Hematopoietic multipotent progenitor cell (in vitro differentiated cells): Measurements from ENCODE around the gene KLHL6. TPM values are rescaled to one million over a fixed set of nuclear protein-coding genes. Genes with fewer than 3 reads are reported as not detected.
A peak's percentile ranks its signal among the peaks of the same experiment; 100 is the strongest.
"Not testable (repeated sequence)": the region's sequence is repeated elsewhere in the genome, so short reads cannot be mapped to it uniquely, and the experiment has no call there.

Experiments used
- DNase-seq, 3 donors: peaks; one replicate each; pipeline ENCODE4 v3.0.0-alpha.2; 2011 to 2015; ENCODE audit warnings: low read depth in 2 of 3, low spot score in 2 of 3
- total RNA-seq: library from RNA; depleted of rRNA; stranded (reverse); fragments of >200 nt; gene quantifications from one replicate; pipeline ENCODE4 v1.2.3, GENCODE V29; 2012

The KLHL6 gene
- total RNA-seq, 1 donor, result 65.2 TPM

DNA sequence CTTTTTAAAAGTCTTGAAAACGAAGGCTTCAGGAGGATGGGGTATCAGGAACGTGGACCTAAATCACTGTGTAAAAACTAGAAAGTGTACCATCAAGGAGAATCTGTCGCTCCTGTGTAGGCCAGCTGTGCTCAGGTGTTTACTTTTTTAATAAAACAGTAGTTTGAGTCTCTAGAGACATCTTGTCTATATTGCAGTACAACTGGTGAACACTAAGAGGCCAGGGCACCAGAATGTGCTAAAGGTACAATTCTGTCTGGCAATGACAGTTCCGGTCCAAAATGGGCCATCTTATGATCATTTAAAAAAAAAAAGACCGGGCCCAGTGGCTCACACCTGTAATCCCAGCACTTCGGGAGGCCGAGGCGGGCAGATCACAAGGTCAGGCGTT is 65.3 kb downstream of the KLHL6 start:
- DNase-seq, result no peak

DNA sequence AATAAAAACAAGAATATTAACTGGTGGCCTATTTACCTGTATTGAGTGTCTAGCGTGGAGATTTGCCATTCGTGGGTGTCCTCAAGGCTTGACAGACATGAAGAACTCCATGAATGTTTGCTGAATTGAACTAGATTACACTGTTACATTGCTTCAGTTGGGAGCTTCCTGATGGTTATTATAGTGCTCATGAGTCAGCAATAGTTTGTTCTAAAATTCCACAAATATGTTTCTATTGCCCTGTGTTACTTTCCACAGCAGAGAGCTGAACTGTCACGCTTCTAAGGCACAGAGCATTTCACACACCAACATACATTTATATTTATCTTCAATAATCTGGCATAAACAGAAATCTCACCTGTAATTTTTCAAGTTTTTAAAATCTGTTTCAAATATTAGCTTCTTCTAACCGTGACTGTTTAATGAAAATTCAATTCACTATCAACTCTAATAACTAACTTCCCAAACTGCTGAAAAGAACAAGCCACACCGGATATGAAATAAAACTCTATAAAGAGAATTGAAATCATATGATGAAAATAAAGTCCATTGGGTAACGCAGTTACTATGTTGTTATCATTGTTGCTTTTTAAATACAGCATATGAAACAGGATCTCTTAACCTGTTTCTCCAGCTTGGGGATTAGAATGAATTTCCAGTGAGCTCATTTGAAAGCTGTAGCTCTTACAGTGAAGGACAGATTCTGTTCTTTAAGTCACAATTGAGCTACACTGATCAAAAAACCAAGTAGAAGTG is 65.9 kb downstream of the KLHL6 start:
- DNase-seq, result no peak

DNA sequence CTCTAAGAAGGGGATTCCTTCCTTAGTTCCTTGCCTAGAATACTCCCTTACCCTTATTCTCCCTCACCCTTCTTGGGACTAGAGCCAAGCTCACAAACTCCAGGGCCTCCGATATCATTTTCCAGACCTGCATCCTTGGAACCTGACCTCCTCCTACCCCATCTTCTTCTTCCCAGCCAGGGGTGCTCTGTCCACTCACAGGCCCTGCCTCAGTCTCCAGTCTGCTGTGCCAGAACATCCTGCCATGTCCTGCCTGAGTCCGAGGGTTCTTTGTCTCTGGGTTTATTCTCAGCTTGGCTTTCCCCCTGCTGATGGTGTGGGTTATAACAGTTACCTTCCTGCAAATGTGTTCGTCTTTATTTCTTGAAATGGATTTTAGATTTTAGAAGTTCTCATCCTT is 67.2 kb downstream of the KLHL6 start:
- DNase-seq, result no peak

DNA sequence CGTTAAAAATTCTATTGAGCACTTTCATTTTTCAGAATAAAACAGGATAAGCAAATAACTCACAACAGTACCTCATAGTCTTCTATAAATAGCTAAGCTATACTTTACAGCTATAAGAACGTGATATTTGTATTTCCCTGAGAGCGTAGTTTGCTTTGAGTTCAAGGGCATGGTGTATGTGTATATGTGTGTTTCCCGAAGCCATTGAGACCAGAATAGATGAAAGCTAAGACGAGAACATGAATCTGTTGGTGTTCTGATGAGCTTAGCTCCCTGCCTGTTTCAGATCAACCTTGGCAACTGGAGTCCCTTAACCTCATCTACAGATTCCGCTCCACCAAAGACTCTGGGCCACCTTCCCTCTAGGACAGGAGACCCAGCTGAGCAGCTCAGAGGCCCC is 67.6 kb downstream of the KLHL6 start:
- no peak for DNase-seq

DNA sequence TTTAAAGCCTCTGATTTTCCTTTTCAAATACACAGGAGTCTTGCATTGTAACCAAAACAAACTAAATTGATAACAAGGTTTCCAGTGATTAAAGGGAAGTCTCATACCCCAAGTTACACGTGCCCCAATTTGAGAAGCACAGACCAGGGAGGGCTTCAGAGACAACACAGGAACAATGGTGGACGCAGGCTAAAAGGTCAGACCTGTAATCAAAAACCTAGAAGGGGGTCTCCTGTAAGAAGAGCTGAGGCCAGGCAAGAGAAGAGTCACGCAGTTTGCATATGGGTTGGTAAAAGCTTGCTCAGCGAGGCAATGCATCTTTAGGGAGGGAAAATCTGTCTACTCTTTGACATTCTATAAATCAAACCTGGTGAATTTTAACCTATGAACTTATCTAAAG is 68.5 kb downstream of the KLHL6 start:
- DNase-seq, result no peak

DNA sequence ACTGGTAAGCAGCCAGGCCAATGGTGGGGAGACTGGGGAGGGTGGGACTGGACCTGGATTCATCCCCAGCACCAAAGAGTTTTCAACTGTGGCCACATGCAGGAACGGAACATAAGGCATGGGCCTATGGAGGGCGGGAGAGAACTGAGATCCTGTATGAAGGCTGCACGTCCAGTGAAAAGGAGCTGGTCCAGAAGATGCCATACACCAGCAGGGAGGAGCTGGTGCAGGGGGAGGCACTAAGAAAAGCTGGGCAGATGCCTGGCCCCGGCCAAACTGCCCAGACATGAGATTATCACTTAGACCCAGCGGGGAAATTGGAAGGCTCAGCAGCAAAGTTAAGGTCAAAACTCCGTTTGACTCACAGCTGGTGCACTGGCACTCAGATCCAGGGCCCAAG is 69.0 kb downstream of the KLHL6 start:
- DNase-seq, result no peak

DNA sequence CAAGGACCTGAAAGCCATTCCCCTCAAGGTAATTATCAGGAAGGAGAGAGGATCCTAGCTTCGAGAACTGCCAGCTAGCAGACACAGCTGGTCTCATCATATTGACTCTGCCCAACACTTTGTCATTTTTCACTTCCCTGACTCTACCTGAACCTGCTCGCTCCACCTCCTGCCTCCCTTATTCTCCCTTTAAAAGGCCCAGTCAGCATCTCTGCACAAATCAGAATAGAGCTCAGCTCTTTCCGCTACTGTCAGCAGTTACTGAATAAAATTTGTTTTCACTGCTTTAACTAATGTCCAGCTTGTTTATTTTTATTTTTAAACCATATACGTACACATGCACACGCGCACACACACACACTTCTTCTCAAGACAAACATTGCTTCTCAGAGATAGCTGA is 69.9 kb downstream of the KLHL6 start:
- no peak for DNase-seq

DNA sequence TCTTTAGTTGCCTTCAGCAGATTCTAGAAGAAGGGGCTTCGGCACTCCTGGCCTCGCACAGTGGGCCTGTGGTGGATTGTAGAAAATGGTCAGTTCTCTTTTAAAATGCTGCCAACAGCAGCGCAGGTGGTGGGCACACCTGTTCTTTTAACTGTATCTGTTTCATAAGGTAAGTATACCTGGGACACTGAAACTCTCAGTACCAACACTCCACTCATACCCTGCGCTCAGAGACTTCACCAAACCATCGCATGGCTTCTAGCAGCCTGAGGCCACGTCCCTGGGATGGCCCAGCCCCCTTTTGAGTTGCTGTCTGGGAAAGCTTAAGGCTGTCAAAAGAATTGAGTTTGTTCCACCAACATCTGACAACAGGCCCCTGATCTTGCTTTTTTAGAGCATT is 70.4 kb downstream of the KLHL6 start:
- no peak for DNase-seq

DNA sequence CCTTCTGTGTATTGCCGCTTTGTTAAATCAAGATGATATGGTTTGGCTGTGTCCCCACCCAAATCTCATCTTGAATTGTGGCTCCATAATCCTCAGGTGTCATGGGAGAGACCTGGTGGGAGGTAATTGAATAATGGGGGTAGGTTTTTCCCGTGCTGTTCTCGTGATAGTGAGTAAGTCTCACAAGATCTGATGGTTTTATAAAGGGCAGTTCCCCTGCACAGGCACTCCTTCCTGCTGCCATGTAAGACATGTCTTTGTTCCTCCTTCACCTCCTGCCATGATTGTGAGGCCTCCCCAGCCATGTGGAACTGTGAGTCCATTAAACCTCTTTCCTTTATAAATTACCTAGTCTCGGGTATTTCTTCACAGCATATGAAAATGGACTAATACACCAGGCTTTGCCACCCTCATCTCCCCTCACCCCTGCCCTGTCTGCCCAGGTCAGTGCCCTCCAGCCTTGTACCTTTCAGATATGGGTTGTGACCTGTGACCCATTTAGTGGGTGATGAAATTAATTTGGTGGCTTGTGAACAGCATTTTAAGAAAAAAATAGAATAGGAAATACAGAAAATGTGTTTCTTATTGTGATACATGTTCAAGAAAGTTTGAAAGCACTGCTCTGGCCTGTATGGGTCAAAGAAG is 71.0 kb downstream of the KLHL6 start:
- no peak for DNase-seq

DNA sequence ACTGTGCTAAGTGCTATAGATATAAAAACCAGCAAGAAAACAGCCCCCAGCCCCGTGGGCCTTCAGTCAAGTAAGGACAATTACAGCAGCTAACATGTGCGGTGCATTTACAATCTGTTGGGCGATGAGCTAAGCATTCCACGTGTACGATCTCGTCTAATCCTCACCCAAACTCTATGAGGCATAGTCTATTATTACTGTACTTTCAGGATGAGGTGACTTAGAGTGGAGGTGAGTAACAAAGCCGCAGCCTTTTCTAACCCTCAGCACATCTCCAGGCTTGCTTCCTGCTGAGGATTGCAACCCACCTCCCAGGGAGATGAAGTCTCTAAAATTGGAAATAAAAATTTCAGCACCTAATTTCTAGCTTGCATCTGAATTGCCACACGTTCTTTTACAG is 73.9 kb downstream of the KLHL6 start:
- DNase-seq, result no peak

DNA sequence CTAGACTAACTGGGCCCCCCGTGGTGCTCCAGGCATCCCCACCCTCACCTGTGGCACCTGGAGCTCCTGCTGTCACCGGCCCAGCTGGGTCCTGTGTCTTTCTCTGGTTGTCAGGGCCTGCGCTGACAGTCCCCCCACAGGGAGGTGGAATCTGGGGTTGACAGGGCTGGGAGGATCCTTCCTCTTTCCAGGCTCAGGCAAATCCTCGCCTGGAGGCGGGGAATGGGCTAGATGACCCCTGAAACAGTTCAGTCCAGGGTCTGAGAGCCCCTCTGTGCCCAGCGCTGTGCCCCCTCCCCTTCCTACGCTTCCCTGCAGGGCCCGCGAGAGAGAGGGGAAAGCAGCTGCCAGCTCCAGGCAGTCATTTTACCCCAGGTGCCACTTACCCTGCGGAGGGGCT is 77.0 kb downstream of the KLHL6 start:
- no peak for DNase-seq

DNA sequence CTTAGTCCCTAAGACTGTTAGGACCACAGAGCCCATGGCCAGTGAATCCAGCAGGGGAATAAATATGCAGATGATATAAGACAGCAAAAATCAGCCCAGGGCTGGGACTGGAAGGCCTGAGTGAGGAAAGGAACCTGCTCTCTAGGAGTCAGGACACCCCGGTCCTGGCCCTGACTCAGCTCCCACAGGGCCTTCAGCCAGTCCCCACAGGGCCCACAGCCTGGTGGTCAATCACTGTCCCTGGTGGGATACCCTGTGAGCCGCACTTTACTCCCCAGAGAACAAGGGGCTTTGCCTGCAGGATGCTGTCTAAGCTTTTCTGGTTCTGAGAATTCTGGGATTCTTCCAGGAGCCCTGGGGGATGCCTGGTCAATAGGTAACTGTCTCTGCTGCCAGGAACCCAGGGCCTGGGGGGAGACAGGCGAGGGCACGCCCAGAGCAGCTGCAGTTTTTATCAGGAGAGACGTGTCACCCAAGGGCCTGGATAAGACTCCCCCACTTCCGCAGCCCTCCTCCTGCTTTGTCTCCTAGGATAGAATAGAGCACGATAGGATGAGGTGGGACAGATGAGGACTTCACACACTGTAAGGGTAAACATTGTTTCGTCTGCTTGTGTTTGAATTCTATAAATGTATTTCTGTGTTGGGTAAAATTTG is 77.6 kb downstream of the KLHL6 start:
- no peak for DNase-seq

DNA sequence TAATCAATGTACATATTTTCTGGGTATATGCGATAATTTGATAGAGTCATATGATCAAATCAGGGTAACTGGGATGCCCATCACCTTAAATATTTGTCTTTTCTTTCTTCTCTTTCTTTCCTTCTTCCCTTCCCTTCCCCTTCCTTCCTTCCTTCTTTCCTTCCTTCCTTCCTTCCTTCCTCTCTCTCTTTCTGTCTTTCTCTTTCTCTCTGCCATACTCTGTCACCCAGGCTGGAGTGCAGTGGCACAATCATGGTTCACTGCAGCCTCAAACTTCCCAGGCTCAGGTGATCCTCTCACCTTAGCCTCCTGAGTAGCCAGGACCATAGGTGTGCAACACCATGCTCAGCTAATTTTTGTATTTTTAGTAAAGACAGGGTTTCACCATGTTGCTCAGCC is 79.7 kb downstream of the KLHL6 start:
- DNase-seq, result not testable (repeated sequence)

DNA sequence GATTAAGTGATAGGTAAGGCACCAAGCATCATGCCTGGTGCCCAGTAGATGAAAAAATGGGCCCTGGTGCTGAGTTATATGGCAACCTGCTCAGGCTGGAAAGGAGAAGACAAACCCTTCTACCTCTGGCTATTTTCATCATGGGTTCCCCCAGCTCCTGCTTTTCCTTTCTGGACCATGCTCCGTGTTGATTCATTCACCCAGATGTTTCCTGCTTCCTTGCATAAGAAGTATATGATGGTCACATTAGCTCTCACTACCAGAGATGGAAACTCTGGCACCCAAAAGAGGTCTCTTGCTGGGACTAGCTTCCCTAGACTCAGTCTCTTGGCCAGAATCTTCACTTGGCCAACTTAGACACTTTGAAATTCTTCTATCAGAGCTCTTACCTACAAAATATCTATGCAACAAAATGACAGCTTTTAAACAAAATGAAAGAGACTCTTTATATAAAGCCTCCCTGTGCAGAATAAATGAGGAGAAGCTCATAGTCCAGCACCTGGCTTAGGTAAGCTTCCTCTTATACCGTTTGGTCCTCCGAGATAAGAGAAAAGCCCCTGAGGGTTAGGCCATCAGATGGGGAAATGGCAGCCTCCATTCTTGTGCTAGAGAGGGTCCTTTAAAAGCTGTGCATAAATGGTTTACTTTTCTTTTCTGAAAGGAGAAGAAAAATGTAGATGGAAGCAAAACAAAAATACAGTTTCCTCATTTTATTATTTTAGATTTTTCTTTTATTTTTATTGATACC is 80.3 kb downstream of the KLHL6 start:
- DNase-seq, result peak in 1 of 3 donors; percentile 51

DNA sequence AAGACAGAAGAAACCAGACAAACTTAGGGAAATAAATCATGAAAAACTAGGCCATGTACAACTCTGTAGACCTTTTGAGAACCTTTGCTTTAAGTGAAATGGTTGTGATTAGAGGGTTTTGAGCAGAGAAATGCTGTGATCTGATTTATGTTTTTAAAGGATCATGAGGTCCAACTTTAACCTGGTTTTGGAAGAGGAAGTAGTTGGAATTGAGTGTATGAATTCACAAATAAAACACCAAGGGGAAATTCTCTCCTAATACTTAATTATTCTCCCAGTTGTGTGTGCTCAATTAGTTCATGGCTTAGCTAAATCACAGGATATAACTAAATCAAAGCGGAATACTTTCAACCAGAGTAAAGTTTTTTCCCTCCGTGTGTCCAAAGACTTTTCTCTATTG is 81.5 kb downstream of the KLHL6 start:
- no peak for DNase-seq

DNA sequence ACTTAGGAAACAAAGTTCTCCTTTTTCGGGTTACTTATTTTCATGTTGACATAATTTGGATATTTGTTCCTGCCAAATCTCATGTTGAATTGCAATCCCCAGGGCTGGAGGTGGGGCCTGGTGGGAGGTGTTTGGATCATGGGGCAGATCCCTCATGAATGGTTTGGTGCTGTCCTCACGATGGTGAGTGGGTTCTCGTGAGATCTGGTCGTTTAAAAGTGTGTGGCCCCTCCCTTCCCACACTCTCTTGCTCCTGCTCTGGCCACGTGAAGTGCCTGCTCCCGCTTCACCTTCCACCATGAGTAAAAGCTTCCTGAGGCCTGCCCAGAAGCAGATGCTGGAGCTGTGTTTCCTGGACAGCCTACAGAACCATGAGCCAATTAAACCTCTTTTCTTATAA is 83.4 kb downstream of the KLHL6 start:
- DNase-seq, result no peak

DNA sequence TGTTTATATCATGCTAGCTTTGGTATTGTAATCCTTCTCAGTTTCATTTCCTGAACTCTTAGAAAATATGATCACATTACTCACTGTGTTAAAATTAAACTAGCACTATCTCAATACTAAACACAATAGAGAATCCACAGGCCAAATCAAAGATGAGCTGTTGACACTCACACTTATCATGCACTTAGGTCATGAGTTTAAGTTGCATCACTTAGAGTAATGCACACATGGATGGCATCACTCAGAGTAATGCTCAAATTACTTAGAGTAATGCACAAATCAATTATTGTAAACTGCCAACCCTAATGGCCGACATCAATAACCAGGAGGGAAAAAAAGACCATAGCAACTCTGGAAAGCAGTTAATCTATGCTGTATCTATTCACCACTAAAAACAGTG is 87.1 kb downstream of the KLHL6 start:
- no peak for DNase-seq

DNA sequence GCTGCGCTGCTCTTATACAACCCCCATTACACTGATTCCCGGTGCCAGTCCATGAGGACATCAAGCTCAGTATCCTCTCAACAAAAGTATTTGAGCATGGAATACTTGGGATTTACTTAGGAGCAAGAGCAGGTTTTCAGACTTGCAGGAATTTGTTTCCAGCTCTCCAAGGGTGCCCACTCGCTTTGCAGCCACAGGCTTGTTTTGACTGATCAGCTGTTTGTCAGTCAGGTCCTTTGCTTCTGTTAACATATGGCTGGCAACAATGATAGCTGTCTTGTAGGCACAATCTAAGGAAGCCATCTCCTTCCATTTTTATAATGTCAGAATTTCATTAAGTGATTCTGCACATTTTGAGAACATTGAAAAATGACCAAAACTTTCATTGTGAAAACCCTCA is 88.9 kb downstream of the KLHL6 start:
- DNase-seq, result no peak

DNA sequence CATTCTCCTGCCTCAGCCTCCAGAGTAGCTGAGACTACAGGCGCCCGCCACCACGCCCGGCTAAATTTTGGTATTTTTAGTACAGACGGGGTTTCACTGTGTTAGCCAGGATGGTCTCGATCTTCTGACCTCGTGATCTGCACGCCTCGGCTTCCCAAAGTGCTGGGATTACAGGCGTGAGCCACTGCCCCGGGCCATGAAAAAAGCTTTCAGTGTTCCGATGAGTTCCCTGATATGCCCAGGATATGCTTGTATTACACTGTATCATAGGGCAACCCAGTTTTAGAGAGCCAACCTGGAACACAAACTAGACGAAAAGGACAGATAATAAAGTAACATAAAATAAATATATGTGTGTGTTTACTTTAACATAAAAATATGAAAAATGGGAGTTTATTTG is 89.8 kb downstream of the KLHL6 start:
- DNase-seq, result not testable (repeated sequence)

DNA sequence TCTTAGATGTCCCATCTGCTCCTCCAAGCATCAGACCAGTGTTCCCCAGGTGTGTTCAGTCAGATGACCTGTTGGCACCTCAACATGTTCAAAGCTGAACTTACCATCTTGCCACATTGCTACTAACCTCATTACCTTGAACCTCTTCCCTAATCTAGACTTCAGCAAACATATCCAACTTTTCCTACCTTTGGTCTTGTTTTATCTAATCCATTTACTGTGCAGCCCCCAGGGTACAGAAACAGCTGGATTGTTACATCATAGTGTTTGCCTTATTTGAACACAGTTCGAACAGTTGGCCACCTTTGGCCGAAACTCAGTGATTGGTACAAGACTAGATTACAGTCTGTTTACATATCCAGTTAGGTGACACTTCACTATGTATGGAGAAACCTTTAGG is 91.0 kb downstream of the KLHL6 start:
- DNase-seq, result no peak
